ENCODE data around the gene SYTL3. TPM values are rescaled to one million over a fixed set of nuclear protein-coding genes. Genes with fewer than 3 reads are reported as not detected.

The SYTL3 gene
- total and polyA plus RNA-seq, 10 of the 15 experiments (the other 5 are each of a cell fraction or from before 2014, with no cell fraction given), result 3.3 to 12.1 (median 6.9) TPM

- intact Hi-C loops (cut with micrococcal nuclease; ENCODE audit: unreplicated experiment), result loop anchor here (5.0 kb wide), 1 partner anchor 68 kb away; no protein-coding TSS in a partner anchor
- no peak overlapping the region for H3K27ac ChIP-seq (ENCODE audit: control insufficient read depth, insufficient read depth)
- H2AFZ ChIP-seq (ENCODE audit: control insufficient read depth, low read depth, low read length), result no peak overlapping the region
- no peaks in the 10 kb centered on the region; the same call in 1 of the 2 replicates for H3K79me2 ChIP-seq (ENCODE audit: control insufficient read depth, insufficient read depth, low read length)
- H3K36me3 ChIP-seq (ENCODE audit: control insufficient read depth in 2 of 2, insufficient read depth in 2 of 2, low read length in 1 of 2), result peaks cover 60 to 69% of the 10 kb centered on the region in 2 experiments
- no peaks in the 10 kb centered on the region; the same call in 1 of the 2 replicates for H4K20me1 ChIP-seq (ENCODE audit: control insufficient read depth, insufficient read depth)
- no peak overlapping the region for H3K4me3 ChIP-seq
- H3K4me1 ChIP-seq (ENCODE audit: control insufficient read depth, insufficient read depth, low read length), result no peaks in the 10 kb centered on the region
- 95% methylated on average over 13 of the region's 17 CpGs for WGBS (ENCODE audit: insufficient coverage, insufficient replicate concordance, low lambda C conversion rate, missing lambda C conversion rate)
- ChIA-PET POLR2A (no interaction called here), SMC1A (ENCODE audit: uncharacterized antibody, unreplicated experiment) (interaction anchor here (1.0 to 1.6 kb wide), 4 partner anchors 8 to 198 kb away, joined by 3 read pairs; no protein-coding TSS in a partner anchor), CTCF (no interaction called here), RAD21 (ENCODE audit: unreplicated experiment) (no interaction called here)
- ATAC-seq, result no peak
- H3K27me3 ChIP-seq (replicated peaks in 1 of 2; ENCODE audit: control insufficient read depth in 2 of 2, insufficient read depth in 2 of 2, low read length in 1 of 2), result no peaks in the 10 kb centered on the region
- in situ Hi-C loops (cut with MboI), result no loop called here
- no peak overlapping the region for H3K9ac ChIP-seq (ENCODE audit: control insufficient read depth, insufficient read depth, low read length)
- no peak for FAIRE-seq
- BruUV-seq (replicated peaks), result no TSS peak
- H3K4me2 ChIP-seq (ENCODE audit: control insufficient read depth, insufficient read depth), result no peak overlapping the region
- H3K9me3 ChIP-seq (replicated peaks; ENCODE audit: control insufficient read depth, insufficient read depth, low read length), result no peaks in the 10 kb centered on the region
- no peak for TF ChIP-seq ESRRA (IDR thresholded peaks at IDR 0.05; ENCODE audit: low read length)
- TF ChIP-seq CHD2 (IDR thresholded peaks at IDR 0.05; ENCODE audit: borderline replicate concordance, low read depth, low read length), result no peak
- TF ChIP-seq SMAD1 (IDR thresholded peaks at IDR 0.05; ENCODE audit: low read depth, partially characterized antibody), result no peak
- no peak for TF ChIP-seq BCLAF1 (IDR thresholded peaks at IDR 0.05)
- DNase-seq (ENCODE audit: low read depth, low spot score), result no peak
Observed at GRCh38 chr6:158774717-158775449, 125.0 kb downstream of the SYTL3 start.

All from GM12878 (cell line).